DMS153 treated with DMSO at 0.1 percent for 48 hours (cell line): Measurements from ENCODE around the gene NMNAT1.
"Not testable (repeated sequence)": the region's sequence is repeated elsewhere in the genome, so short reads cannot be mapped to it uniquely, and the experiment has no call there.

Experiments
- DNase-seq: peaks from one replicate; lab custom pipeline; 2025; ENCODE audit not compliant: unreplicated experiment; lab: John Stamatoyannopoulos, UW

The NMNAT1 gene

GRCh38 chr1:9917901-9918300 is 25.4 kb upstream of the NMNAT1 start:
- no peak for DNase-seq

- no peak for DNase-seq
These were observed 22.7 kb upstream of the NMNAT1 start for GRCh38 chr1:9920606-9921005.

DNA sequence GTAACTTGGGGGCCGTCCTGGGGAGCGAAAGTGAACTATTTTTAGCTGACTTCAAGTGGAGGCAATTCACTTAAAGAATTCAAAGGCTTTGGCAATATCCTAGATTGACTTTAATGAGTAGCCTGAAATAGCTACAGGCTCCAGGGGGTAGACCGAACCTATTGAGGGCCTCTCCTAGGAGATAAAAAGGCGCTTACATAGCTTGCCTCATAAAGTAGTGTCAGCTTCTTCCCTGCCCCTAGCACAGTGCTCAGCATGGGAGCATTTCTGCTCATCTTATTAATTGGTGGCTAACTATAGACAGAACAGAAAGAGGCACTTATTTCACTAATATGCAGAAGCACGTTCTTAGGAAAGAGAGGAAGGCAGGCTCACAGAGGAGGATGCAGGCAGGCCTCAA is 20.9 kb upstream of the NMNAT1 start:
- DNase-seq: no peak

- DNase-seq: no peak
These were observed 16.0 kb upstream of the NMNAT1 start for GRCh38 chr1:9927259-9927658.

GRCh38 chr1:9929431-9930385 is 13.6 kb upstream of the NMNAT1 start:
- peak; percentile 37 for DNase-seq

GRCh38 chr1:9942399-9942938 is 806 bp upstream of the NMNAT1 start:
- peak; percentile 31 for DNase-seq

DNA sequence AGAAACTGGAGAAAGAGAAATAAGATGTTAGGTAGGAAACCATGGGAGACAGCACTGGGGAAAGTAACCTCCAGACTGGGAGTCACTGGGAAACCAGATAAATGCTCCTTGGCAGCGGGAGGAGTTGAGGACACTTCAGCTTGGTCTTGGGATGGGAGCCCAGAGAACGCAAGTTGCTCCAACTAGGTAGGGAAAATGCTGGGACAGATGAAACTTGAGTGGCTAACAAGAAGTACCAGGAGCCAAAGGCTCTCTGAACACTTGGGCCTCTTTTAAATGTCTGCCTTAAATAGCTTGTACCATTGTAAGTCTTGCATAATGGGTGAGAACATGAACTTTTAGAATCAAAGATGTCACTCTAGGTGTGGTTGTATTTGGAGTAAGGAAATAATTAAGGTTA is 3.0 kb downstream of the NMNAT1 start:
- no peak for DNase-seq

DNA sequence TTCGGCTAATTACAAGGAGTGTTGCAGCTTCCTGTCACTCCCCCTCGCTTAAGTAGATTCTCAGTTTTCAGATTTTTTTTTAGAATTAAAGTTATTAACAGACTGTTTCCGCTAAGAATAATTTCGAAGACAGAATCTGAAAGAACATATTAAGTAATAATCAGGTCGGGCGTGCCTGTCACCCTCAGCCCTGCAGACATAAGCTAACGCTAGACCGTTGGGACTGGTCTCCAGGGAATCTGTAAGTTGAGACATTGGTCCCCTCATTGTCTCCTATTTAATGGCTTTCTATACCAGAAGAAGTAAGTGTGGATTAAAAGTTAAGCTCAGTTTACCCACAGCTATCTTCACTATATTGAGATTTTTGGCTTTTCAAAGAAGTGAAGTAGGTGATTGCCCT is 14.5 kb downstream of the NMNAT1 start:
- DNase-seq: no peak

- DNase-seq: no peak
These were observed 16.7 kb downstream of the NMNAT1 start for GRCh38 chr1:9960011-9960410.

- DNase-seq: peak; percentile 86
These were observed 17.7 kb downstream of the NMNAT1 start for GRCh38 chr1:9960706-9961562.

DNA sequence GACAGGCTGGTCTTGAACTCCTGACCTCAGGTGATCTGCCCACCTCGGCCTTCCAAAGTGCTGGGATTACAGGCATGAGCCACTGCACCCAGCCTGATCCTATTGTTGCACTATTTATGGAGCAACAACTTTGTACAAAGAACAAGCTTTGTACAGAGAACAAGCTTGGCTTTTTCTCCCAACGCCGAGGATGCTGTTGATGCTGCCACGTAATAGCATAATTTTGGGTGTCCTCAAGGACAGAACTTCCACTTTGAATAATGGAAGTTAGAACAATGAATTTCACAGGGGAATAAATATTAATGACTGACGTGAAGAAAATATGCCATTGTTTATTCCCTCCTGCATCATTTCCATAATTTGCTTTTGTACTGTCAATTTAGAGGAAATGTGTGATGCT is 41.0 kb downstream of the NMNAT1 start:
- no peak for DNase-seq

GRCh38 chr1:9985001-9985400 is 41.7 kb downstream of the NMNAT1 start:
- peak; percentile 36 for DNase-seq

DNA sequence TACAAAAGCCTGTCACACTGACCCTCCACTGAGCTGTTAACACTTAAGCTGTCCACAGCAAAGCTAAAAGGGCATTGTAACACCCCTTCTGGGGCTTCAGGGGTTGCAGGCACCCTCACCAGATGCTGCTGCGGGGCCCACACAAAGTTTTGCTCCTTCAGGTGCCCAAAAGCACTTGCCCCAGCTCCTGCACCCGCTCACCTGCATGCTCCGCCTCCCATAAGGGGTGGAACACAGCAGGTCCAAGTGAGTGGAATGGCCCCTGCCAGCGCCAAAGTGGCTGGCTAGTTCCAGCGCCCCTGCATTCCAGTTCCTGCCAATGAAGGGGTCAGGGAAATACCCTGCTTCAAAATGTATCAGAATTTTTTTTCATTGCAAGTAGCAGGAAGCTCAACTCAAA is 46.5 kb downstream of the NMNAT1 start:
- DNase-seq: no peak

DNA sequence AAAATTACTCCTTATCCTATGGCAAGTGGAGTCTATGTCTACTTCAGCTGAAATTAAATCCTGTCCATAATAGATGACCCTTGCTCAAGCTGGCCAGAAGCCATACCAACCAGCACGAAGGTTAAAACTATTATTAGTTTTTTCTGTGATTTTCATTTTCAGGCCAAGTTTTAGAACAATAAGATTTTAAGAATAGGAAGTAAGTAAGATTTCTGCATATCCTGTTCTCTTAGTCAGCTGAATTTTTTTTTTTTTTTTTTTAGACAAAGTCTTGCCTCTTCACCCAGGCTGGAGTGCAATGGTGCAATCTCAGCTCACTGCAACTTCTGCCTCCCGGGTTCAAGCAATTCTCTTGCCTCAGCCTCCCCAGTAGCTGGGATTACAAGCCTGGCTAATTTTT is 47.7 kb downstream of the NMNAT1 start:
- DNase-seq: no peak

DNA sequence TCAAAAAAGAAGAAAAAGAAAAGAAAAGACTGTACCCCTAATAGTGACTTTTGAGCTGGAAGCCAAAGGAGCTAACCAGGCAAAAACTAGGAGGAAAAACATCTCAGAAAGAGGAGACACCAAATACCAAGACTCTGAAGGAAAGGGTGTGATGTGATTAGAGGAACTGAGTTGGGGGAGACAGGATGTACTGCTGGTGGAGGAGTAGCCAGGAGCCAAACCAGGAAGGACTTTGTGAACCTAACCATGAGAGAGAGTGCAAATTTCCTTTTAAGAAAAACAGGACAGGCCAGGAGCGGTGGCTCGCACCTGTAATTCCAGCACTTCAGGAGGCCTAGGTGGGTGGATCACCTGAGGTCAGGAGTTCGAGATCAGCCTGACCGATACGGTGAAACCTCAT is 49.6 kb downstream of the NMNAT1 start:
- no peak for DNase-seq

DNA sequence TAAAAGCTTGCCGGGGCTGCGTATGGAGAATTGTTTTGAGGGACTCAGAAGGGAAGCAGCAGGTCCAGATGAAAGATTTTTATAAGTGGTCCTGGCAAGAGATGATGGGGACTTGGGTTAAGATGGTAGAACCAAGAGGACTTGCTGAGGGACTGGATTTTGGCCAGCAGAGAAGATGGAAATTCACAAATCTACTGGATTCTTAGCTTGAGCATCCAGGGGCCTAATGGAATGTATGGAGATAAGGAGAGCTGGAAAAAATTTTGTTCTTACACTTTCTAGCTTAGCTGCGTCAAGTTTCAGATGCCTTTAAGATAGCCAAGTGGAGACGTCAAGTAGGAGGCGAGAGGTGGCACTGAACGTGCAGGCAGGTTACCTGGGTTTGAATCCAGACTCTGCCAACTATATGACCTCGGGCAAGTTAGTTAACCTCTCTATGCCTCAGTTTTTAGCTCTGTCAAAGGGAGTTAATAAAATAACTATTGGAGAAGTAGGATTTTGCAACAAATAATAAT is 50.3 kb downstream of the NMNAT1 start:
- DNase-seq: no peak

GRCh38 chr1:9996624-9997582 is 53.6 kb downstream of the NMNAT1 start, which contains the start of gene RBP7:
Gene RBP7 (plus strand): TSS chr1:9997228. CDS start chr1:9997259, 31 bp downstream.
- DNase-seq: no peak

- no peak for DNase-seq
These were observed 57.9 kb downstream of the NMNAT1 start for GRCh38 chr1:10001016-10001665.

- DNase-seq: not testable (repeated sequence)
These were observed 62.0 kb downstream of the NMNAT1 start for GRCh38 chr1:10005248-10005647.

- DNase-seq: no peak
These were observed 63.9 kb downstream of the NMNAT1 start for GRCh38 chr1:10007169-10007568.
